ENCODE results near the gene BMF.

GRCh38 chr15:40054855-40055575 lies 53.7 kb downstream of the BMF start:
- TF ChIP-seq MAX (IDR thresholded peaks at IDR 0.05; ENCODE audit: insufficient read depth, insufficient read length) (no peak), POLR2AphosphoS5 (IDR thresholded peaks at IDR 0.05; ENCODE audit: insufficient read depth, low read depth, low read length) (no peak), MYC (IDR thresholded peaks at IDR 0.05; ENCODE audit: low read depth, low read length) (no peak), POLR2A (IDR thresholded peaks at IDR 0.05; ENCODE audit: low read depth, low read length) (no peak), CTCF (IDR thresholded peaks at IDR 0.05; ENCODE audit: extremely low read depth in 1 of 2, insufficient read depth in 1 of 2, low read depth in 1 of 2, low read length in 2 of 2) (no peak)

Measured in endothelial cell of umbilical vein (primary cell).